ENCODE measurements around the gene PCDHGA5.
"Not testable (repeated sequence)": the region's sequence is repeated elsewhere in the genome, so short reads cannot be mapped to it uniquely, and the experiment has no call there.

The PCDHGA5 gene

GRCh38 chr5:141369994-141370848 is 6.3 kb downstream of the PCDHGA5 start, which contains the start of gene PCDHGB3:
Gene PCDHGB3 (plus strand): TSS chr5:141370242. CDS start chr5:141370395, 153 bp downstream.
- no peaks in the 10 kb centered on the region for H3K4me1 ChIP-seq (ENCODE audit: insufficient read depth, insufficient read length)
- TF ChIP-seq ZNF274 (IDR thresholded peaks at IDR 0.05; ENCODE audit: low read depth, low read length) (no peak), SUZ12 (IDR thresholded peaks at IDR 0.05; ENCODE audit: extremely low read depth, insufficient read depth, insufficient read length) (no peak), YY1 (IDR thresholded peaks at IDR 0.05; ENCODE audit: insufficient read depth, insufficient read length) (no peak)
- H3K4me3 ChIP-seq (ENCODE audit: insufficient read length, low read depth), result no peak within 1 kb of the TSS
- H3K27me3 ChIP-seq (ENCODE audit: insufficient read depth, insufficient read length), result no peaks in the 10 kb centered on the region
- no peak for DNase-seq (ENCODE audit: low read depth, low spot score)
- no peaks in the 10 kb centered on the region for H3K36me3 ChIP-seq (ENCODE audit: insufficient read depth, insufficient read length, low read length)
- peaks cover 30% of the 10 kb centered on the region; the same call in 1 of the 2 replicates for H3K9me3 ChIP-seq (ENCODE audit: insufficient read depth, low read length)
- H3K9ac ChIP-seq (ENCODE audit: insufficient read length, low read depth), result no peak within 1 kb of the TSS

GRCh38 chr5:141371572-141372475 is 7.9 kb downstream of the PCDHGA5 start:
- no peaks in the 10 kb centered on the region for H3K27me3 ChIP-seq (ENCODE audit: insufficient read depth, insufficient read length)
- peaks cover 17% of the 10 kb centered on the region; the same call in 1 of the 2 replicates for H3K9me3 ChIP-seq (ENCODE audit: insufficient read depth, low read length)
- no peaks in the 10 kb centered on the region for H3K36me3 ChIP-seq (ENCODE audit: insufficient read depth, insufficient read length, low read length)
- DNase-seq (ENCODE audit: low read depth, low spot score), result no peak
- H3K4me3 ChIP-seq (ENCODE audit: insufficient read length, low read depth), result no peak overlapping the region
- no peaks in the 10 kb centered on the region for H3K4me1 ChIP-seq (ENCODE audit: insufficient read depth, insufficient read length)
- TF ChIP-seq ZNF274 (IDR thresholded peaks at IDR 0.05; ENCODE audit: low read depth, low read length) (no peak), SUZ12 (IDR thresholded peaks at IDR 0.05; ENCODE audit: extremely low read depth, insufficient read depth, insufficient read length) (no peak), YY1 (IDR thresholded peaks at IDR 0.05; ENCODE audit: insufficient read depth, insufficient read length) (no peak)
- no peak overlapping the region for H3K9ac ChIP-seq (ENCODE audit: insufficient read length, low read depth)

GRCh38 chr5:141373673-141374317 is 9.8 kb downstream of the PCDHGA5 start, which contains the start of gene PCDHGA6:
Gene PCDHGA6 (plus strand): TSS chr5:141373891. CDS start chr5:141374084, 193 bp downstream.
- DNase-seq (ENCODE audit: low read depth, low spot score), result no peak
- Histone ChIP-seq H3K9me3 (ENCODE audit: insufficient read depth, low read length) (peaks cover 17% of the 10 kb centered on the region; the same call in 1 of the 2 replicates), H3K27me3 (ENCODE audit: insufficient read depth, insufficient read length) (no peaks in the 10 kb centered on the region), H3K4me1 (ENCODE audit: insufficient read depth, insufficient read length) (no peaks in the 10 kb centered on the region), H3K9ac (ENCODE audit: insufficient read length, low read depth) (no peak within 1 kb of the TSS), H3K36me3 (ENCODE audit: insufficient read depth, insufficient read length, low read length) (no peaks in the 10 kb centered on the region), H3K4me3 (ENCODE audit: insufficient read length, low read depth) (no peak within 1 kb of the TSS)
- TF ChIP-seq YY1 (IDR thresholded peaks at IDR 0.05; ENCODE audit: insufficient read depth, insufficient read length) (no peak), SUZ12 (IDR thresholded peaks at IDR 0.05; ENCODE audit: extremely low read depth, insufficient read depth, insufficient read length) (no peak), ZNF274 (IDR thresholded peaks at IDR 0.05; ENCODE audit: low read depth, low read length) (no peak)

- TF ChIP-seq SUZ12 (IDR thresholded peaks at IDR 0.05; ENCODE audit: extremely low read depth, insufficient read depth, insufficient read length) (no peak), ZNF274 (IDR thresholded peaks at IDR 0.05; ENCODE audit: low read depth, low read length) (no peak), YY1 (IDR thresholded peaks at IDR 0.05; ENCODE audit: insufficient read depth, insufficient read length) (no peak)
Measured at GRCh38 chr5:141374627-141375026, 10.7 kb downstream of the PCDHGA5 start.

GRCh38 chr5:141375444-141376155 is 11.6 kb downstream of the PCDHGA5 start:
- H3K9me3 ChIP-seq (ENCODE audit: insufficient read depth, low read length), result peaks cover 16% of the 10 kb centered on the region; the same call in 1 of the 2 replicates
- H3K4me3 ChIP-seq (ENCODE audit: insufficient read length, low read depth); H3K36me3 ChIP-seq (ENCODE audit: insufficient read depth, insufficient read length, low read length); H3K27me3 ChIP-seq (ENCODE audit: insufficient read depth, insufficient read length); DNase-seq (ENCODE audit: low read depth, low spot score); H3K9ac ChIP-seq (ENCODE audit: insufficient read length, low read depth); H3K4me1 ChIP-seq (ENCODE audit: insufficient read depth, insufficient read length): not testable (repeated sequence)

More at GRCh38 chr5:141374627-141375026, 10.7 kb downstream of the PCDHGA5 start:
- Histone ChIP-seq H3K9me3 (ENCODE audit: insufficient read depth, low read length) (peaks cover 17% of the 10 kb centered on the region; the same call in 1 of the 2 replicates), H3K4me3 (ENCODE audit: insufficient read length, low read depth) (no peak overlapping the region), H3K4me1 (ENCODE audit: insufficient read depth, insufficient read length) (no peaks in the 10 kb centered on the region), H3K27me3 (ENCODE audit: insufficient read depth, insufficient read length) (no peaks in the 10 kb centered on the region), H3K9ac (ENCODE audit: insufficient read length, low read depth) (no peak overlapping the region), H3K36me3 (ENCODE audit: insufficient read depth, insufficient read length, low read length) (no peaks in the 10 kb centered on the region)
- DNase-seq (ENCODE audit: low read depth, low spot score), result no peak

- no peak within 1 kb of the TSS for H3K9ac ChIP-seq (ENCODE audit: insufficient read length, low read depth)
Measured at GRCh38 chr5:141382469-141383294, 18.7 kb downstream of the PCDHGA5 start, which contains the start of gene PCDHGA7. Gene PCDHGA7 (plus strand): TSS chr5:141382742. CDS start chr5:141382900, 158 bp downstream.

More at GRCh38 chr5:141382469-141383294, 18.7 kb downstream of the PCDHGA5 start, which contains the start of gene PCDHGA7:
- Histone ChIP-seq H3K4me3 (ENCODE audit: insufficient read length, low read depth) (no peak within 1 kb of the TSS), H3K9me3 (ENCODE audit: insufficient read depth, low read length) (no peaks in the 10 kb centered on the region; the same call in 1 of the 2 replicates), H3K27me3 (ENCODE audit: insufficient read depth, insufficient read length) (no peaks in the 10 kb centered on the region), H3K4me1 (ENCODE audit: insufficient read depth, insufficient read length) (no peaks in the 10 kb centered on the region), H3K36me3 (ENCODE audit: insufficient read depth, insufficient read length, low read length) (no peaks in the 10 kb centered on the region)
- TF ChIP-seq YY1 (IDR thresholded peaks at IDR 0.05; ENCODE audit: insufficient read depth, insufficient read length) (no peak), SUZ12 (IDR thresholded peaks at IDR 0.05; ENCODE audit: extremely low read depth, insufficient read depth, insufficient read length) (no peak), ZNF274 (IDR thresholded peaks at IDR 0.05; ENCODE audit: low read depth, low read length) (no peak)
- no peak for DNase-seq (ENCODE audit: low read depth, low spot score)
